Subcutaneous adipose tissue (tissue), 4 donors: ENCODE results near the gene IL1B. TPM values are rescaled to one million over a fixed set of nuclear protein-coding genes. Genes with fewer than 3 reads are reported as not detected.

Experiments
- total RNA-seq, 4 donors: library from RNA; depleted of rRNA; stranded (reverse); fragments of >200 nt; gene quantifications; one replicate each; pipeline ENCODE4 v1.1.0, GENCODE V29; 2016
- TF ChIP-seq, protein P1 (sequence below): fragments of 450-650 bp; IDR thresholded peaks from one replicate; pipeline ENCODE4 v1.5.1; 2016; ENCODE audit warnings: low read depth, mild to moderate bottlenecking, control low read depth, antibody characterized with exemption, moderate library complexity

IL1B gene
- total RNA-seq, 4 donors from 2014 or later = 1.1 TPM; not detected in 3

DNA sequence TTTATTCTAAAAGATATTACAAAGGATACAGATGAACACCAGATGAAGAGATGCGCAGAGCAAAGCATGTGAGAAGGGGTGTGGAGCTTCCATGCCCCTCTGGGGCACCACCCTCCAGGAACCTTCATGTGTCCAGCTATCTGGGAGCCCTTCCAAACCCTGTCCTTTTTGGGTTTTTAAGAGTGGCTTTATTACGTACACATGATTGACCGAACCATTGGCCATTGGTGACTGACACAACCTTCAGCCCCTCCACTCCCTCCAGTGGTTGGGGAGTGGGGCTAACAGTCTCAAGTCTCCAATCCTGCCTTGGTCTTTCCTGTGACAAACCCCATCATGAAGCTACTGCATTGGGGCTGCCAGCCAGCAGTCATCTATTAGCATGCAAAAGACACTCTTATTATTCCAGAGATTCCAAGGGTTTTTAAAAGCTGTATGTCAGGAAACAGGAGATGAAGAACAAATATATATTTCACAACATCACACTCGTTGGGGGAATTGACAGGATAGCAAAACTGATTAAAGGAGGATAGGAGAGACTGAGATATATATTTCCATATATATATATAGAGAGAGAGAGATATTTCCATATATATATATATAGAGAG, 19.4 kb downstream of the IL1B start:
- TF ChIP-seq, protein P1, sequence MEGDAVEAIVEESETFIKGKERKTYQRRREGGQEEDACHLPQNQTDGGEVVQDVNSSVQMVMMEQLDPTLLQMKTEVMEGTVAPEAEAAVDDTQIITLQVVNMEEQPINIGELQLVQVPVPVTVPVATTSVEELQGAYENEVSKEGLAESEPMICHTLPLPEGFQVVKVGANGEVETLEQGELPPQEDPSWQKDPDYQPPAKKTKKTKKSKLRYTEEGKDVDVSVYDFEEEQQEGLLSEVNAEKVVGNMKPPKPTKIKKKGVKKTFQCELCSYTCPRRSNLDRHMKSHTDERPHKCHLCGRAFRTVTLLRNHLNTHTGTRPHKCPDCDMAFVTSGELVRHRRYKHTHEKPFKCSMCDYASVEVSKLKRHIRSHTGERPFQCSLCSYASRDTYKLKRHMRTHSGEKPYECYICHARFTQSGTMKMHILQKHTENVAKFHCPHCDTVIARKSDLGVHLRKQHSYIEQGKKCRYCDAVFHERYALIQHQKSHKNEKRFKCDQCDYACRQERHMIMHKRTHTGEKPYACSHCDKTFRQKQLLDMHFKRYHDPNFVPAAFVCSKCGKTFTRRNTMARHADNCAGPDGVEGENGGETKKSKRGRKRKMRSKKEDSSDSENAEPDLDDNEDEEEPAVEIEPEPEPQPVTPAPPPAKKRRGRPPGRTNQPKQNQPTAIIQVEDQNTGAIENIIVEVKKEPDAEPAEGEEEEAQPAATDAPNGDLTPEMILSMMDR = no peak

DNA sequence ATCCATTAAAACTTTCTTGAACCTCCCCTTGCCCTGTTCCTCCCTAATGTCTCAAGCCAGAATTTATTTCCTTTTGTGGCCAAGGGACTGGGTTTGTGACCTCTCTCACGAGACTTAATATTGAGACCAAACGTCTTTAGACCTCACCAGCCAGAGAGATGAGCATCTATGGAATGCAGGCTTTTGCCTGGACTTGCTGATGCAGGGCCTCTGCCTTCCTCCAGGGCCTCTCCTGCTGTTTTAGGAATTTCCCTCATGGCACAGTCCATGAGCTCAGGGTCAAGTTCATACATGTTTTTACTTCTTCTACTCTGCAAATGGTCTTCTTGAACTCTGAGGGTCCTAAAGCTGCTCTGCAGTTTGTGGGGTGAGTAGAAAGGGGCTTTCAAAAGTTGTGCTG, 22.3 kb downstream of the IL1B start:
- TF ChIP-seq, protein P1 = no peak

DNA sequence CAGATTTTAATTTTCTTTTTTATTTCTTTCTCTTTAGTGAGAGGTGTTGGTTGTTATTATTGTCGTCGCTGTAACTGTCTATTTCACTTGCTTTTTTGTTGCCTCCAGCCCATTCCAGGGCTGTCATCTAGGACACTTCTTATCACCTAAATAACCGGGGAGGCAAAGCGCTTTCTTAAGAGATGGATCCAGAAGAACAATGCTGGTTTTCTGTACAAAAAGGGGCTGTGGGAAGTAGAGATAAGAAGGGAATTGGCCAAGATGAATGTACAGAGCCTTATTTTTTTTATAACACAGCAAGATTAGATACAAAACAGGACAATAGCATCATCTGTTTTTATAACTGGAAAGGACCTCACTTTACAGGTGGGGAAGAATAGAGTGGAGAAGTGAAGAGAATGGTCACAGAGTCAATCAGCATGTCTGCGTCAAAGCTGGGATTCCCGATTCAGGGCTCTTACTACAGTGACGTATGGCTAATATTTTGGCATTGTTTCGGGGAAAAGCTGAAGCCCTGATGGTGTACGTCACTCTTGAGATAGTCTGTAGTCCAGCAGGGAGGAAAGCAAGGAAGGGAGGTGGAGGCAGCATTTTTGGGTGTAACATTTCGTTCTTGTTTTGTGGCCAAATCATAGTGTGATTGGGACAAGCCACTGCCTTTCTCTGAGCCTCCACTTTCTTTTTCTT, 23.2 kb downstream of the IL1B start:
- TF ChIP-seq, protein P1 = no peak

DNA sequence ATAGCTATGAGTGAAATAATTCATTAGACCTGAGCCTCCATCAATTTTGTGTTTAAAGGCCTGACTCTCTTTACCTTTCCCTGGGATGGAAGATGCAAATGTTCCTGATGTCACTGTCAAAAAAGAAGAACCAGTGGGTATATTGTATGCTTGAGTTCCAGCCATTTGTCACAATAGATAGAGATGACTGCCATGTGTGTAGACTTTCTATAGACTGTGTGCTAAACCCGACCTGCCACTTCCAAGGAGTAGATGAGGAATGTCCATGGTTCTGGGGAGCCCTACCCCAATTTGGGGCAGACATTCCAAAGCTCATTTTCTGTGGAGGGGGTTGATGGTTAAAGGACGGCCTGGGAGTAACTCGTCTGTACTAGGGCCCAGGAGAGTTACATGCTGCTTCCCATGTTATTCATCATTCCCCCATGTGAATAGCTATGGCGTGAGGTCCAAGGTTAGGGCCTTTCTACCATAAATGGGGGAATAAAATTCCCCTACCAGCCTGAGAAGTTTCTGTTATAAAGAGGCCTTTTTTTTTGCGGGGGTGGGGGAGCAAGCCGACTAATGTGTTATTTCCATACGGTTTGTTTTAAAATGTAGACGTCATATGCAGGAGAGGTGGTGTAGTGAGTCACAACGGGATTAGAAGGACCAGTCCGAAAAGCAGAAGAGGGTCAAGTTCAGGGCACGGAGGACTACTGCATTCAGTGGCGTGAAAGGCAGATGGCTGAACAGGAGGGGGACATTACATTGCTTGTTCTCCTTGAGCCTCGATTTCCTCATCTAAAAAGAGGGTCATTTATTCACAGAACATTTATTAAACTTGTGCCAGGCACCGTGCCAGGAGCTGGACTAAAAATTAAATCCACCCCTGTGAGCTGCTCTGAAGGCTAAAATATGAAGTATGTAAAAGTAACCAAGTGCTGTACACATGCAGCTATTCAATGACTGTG, 24.0 kb downstream of the IL1B start:
- TF ChIP-seq, protein P1 = no peak

DNA sequence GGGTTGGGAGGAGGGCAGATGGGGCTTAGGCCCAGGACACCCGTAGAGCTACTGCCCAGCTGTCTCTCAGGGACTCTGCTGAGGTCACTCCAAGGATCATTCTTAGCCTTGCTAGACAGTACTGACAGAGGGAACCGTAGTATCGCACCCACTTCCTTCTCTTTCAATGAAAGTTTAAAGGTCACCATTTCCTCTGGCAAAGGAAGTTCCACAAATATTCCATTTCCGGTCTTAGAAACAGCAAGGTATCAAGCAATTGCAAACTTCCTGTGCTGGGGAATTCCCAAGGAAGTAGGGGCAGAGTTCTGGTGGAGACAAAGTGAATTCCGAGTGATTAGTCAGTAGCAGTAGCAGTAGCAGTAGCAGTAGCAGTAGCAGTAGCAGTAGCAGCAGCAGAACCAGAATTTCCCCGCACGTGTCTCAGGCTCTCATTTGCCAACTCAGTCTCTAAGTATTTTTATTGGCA, 24.7 kb downstream of the IL1B start:
- TF ChIP-seq, protein P1 = no peak

DNA sequence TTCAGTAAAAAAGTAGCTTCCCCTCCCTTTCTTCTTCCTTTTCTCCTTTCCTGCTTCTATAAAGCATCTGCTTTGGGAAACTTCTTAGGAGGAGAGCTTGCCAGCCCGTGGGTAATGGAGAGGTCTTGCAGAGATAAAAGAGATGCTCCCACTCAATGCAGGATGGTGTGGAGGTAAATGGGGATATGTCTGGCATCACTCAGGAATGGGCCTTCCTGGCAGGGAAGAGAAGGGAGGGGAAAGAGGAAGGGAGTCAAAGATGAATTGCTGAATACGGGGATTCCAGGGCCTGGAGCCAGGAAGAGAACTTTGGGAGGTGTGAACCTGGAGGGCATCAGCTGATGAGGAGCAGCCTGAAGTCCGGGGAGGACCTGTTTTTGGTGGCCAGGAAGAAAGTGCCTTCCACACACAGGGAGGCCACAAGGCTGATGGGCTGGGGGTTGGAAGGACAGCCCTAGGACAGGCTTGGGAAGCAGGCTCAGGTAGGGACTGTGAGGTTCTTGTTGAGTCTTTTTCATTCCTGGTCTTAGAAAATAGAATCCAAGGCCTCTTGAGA, 25.2 kb downstream of the IL1B start:
- TF ChIP-seq, protein P1 = no peak
